ENCODE data around the gene PSME3IP1.
A peak's percentile ranks its signal among the peaks of the same experiment; 100 is the strongest.

DNA sequence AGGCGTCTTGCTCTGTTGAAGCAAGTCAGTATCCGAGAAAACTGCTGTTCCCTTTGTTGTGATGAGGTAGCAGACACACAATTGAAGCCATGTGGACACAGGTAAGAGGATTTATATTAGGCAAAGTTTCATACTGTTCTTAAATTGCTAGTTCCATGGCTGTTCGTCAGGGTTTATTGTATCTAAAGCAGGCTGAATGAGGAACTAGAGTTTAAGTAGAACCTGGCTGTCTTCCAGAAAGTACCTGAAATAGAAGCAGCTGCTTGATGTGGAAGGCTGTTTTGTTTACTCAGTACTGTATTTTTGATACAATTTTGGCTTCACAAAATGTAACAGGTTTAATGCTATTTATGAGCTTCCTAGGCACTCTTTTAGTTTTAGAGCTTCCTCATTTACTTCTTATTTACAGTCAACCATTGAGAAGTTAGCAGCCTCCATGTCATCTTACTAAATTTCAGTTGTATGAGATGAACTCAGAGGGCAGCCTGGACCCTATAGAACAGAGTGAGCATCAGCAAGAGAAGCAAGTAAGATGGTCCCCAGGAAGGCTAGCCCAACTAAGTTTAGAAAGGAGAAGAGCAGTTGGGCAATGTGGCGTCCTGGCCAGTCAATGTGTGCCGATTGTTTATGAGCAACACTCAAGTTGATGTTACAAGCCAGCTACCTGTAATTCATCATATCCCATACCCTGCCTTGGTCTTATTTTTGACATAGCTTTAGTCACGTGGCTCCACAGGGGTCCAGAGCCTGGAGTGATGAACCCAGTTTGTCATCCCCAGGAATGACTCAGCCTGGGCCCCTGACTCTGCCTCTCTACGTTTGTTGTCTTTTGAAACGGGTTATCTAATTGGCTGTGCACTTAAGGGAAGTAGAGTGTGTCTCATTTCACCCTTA lies 49.5 kb upstream of the PSME3IP1 start:
- TF ChIP-seq, protein P1, sequence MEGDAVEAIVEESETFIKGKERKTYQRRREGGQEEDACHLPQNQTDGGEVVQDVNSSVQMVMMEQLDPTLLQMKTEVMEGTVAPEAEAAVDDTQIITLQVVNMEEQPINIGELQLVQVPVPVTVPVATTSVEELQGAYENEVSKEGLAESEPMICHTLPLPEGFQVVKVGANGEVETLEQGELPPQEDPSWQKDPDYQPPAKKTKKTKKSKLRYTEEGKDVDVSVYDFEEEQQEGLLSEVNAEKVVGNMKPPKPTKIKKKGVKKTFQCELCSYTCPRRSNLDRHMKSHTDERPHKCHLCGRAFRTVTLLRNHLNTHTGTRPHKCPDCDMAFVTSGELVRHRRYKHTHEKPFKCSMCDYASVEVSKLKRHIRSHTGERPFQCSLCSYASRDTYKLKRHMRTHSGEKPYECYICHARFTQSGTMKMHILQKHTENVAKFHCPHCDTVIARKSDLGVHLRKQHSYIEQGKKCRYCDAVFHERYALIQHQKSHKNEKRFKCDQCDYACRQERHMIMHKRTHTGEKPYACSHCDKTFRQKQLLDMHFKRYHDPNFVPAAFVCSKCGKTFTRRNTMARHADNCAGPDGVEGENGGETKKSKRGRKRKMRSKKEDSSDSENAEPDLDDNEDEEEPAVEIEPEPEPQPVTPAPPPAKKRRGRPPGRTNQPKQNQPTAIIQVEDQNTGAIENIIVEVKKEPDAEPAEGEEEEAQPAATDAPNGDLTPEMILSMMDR (IDR thresholded peaks at IDR 0.05; ENCODE audit: low read depth, low read length): no peak
- TF ChIP-seq POLR2A (IDR thresholded peaks at IDR 0.05; ENCODE audit: extremely low read depth, insufficient read length) (no peak), MYC (IDR thresholded peaks at IDR 0.05; ENCODE audit: low read depth, low read length) (no peak)
- TF ChIP-seq, protein P2, sequence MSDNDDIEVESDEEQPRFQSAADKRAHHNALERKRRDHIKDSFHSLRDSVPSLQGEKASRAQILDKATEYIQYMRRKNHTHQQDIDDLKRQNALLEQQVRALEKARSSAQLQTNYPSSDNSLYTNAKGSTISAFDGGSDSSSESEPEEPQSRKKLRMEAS (IDR thresholded peaks at IDR 0.05; ENCODE audit: low read depth, low read length): peak; percentile 69

All from NB4 (cell line).